Activated B cell treated with CpG ODN at 0.5 μM for 24 hours (primary cell): ENCODE results near the gene OR11A1. TPM values are rescaled to one million over a fixed set of nuclear protein-coding genes. Genes with fewer than 3 reads are reported as not detected.

Source experiments
- ATAC-seq: fragments of 200-7000 bp; cut with Tn5 transposase; one replicate; pipeline ENCODE4 v1.10.0; 2021; ENCODE audit warnings: low read depth, mild to moderate bottlenecking, moderate library complexity
- CTCF ChIA-PET: fragments of 350-600 bp; sonication (Branson Sonifier 250); formaldehyde crosslinking; loops from one replicate; lab custom pipeline; 2021; ENCODE audit warnings: antibody characterized with exemption; lab: Charles Lee
- POLR2A ChIA-PET: fragments of 350-600 bp; sonication (Branson Sonifier 250); formaldehyde crosslinking; loops from one replicate; lab custom pipeline; 2021; ENCODE audit warnings: antibody characterized with exemption; lab: Charles Lee
- DNase-seq: peaks from one replicate; pipeline ENCODE4 v3.0.0; 2022
- H3K27ac Mint-ChIP-seq: one replicate; pipeline ENCODE4 v1.8.0; 2020; ENCODE audit warnings: mixed read lengths
- H3K27me3 Mint-ChIP-seq: one replicate; pipeline ENCODE4 v1.8.0; 2021; ENCODE audit warnings: mixed read lengths
- H3K36me3 Mint-ChIP-seq: one replicate; pipeline ENCODE4 v1.8.0; 2021; ENCODE audit warnings: low read depth, mixed read lengths
- H3K4me1 Mint-ChIP-seq: one replicate; pipeline ENCODE4 v1.8.0; 2021; ENCODE audit warnings: mixed read lengths
- H3K4me3 Mint-ChIP-seq: one replicate; pipeline ENCODE4 v1.8.0; 2020; ENCODE audit warnings: mild to moderate bottlenecking, mixed read lengths
- H3K9me3 Mint-ChIP-seq: one replicate; pipeline ENCODE4 v1.8.0; 2020; ENCODE audit warnings: mixed read lengths
- intact Hi-C: fragments of 100-400 bp; cut with micrococcal nuclease; formaldehyde crosslinking; loops from one replicate; pipeline ENCODE4 v1.15.1; 2024
- total RNA-seq: library from RNA; stranded (reverse); gene quantifications from 2 replicates; pipeline ENCODE4 v1.2.3, GENCODE V29; 2022
- TF ChIP-seq, protein P1 (sequence below): fragments of 200-600 bp; IDR thresholded peaks from one replicate; pipeline ENCODE4 v1.8.0; 2022; ENCODE audit warnings: antibody characterized with exemption, mild to moderate bottlenecking

The OR11A1 gene
- total RNA-seq, 1 donor from 2014 or later: not detected

- no peak for DNase-seq
Observed at GRCh38 chr6:29502181-29502580, 45.3 kb upstream of the OR11A1 start.

DNA sequence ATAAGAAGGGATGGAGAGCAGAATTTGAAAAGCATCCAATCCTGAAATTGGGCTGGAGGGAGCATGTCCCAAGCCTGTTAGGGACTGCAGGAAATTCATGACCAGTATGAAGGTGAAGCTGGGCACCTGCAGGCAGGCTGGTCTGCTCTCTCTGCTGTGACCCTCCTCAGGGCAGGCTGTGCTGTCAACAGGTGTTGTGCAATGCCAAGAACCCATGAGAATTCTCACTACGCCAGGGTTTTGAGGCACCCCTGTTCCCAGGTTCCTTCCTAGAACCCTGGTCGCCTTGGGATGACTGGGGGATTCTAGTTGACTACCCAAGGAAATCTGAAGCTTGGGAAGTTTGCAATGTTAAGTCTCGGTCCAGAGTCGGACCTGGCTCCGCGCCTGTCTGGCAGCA, 44.2 kb upstream of the OR11A1 start:
- TF ChIP-seq, protein P1, sequence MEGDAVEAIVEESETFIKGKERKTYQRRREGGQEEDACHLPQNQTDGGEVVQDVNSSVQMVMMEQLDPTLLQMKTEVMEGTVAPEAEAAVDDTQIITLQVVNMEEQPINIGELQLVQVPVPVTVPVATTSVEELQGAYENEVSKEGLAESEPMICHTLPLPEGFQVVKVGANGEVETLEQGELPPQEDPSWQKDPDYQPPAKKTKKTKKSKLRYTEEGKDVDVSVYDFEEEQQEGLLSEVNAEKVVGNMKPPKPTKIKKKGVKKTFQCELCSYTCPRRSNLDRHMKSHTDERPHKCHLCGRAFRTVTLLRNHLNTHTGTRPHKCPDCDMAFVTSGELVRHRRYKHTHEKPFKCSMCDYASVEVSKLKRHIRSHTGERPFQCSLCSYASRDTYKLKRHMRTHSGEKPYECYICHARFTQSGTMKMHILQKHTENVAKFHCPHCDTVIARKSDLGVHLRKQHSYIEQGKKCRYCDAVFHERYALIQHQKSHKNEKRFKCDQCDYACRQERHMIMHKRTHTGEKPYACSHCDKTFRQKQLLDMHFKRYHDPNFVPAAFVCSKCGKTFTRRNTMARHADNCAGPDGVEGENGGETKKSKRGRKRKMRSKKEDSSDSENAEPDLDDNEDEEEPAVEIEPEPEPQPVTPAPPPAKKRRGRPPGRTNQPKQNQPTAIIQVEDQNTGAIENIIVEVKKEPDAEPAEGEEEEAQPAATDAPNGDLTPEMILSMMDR: no peak
- intact Hi-C loops: no loop called here
- Mint-ChIP-seq H3K4me3 (no peak overlapping the region), H3K4me1 (no peaks in the 10 kb centered on the region), H3K27me3 (peaks cover 20% of the 10 kb centered on the region), H3K9me3 (no peaks in the 10 kb centered on the region), H3K36me3 (no peaks in the 10 kb centered on the region), H3K27ac (no peak overlapping the region)
- POLR2A ChIA-PET: no interaction called here
- CTCF ChIA-PET: no interaction called here
- ATAC-seq (no peak), DNase-seq (no peak)

More at GRCh38 chr6:29502181-29502580, 45.3 kb upstream of the OR11A1 start:
- no peak for ATAC-seq
- intact Hi-C loops: no loop called here
- H3K27ac Mint-ChIP-seq: no peak overlapping the region
- ChIA-PET POLR2A (no interaction called here), CTCF (no interaction called here)
- no peaks in the 10 kb centered on the region for H3K9me3 Mint-ChIP-seq
- no peaks in the 10 kb centered on the region for H3K36me3 Mint-ChIP-seq
- peaks cover 13% of the 10 kb centered on the region for H3K27me3 Mint-ChIP-seq
- TF ChIP-seq, protein P1: no peak
- no peaks in the 10 kb centered on the region for H3K4me1 Mint-ChIP-seq
- no peak overlapping the region for H3K4me3 Mint-ChIP-seq

DNA sequence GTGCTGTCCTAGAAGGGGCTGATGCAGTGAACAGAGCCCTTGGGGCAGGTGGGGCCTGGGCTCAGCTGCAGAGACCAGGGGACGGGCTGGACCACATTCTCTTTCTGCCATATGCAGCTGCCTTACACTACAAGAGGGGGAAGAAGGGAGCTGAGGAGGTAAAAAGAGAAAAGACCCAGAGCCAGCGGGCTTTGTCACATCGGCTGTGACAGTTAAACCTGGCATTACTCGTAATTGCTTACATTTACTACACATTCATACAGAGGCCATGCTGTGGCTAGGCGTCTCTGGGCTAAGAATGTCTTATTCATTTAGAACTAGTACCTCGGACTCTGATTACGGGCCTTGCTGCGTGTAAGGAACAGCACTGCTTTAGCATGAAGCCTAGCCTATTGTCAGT, 43.7 kb upstream of the OR11A1 start:
- ATAC-seq (no peak), DNase-seq (no peak)
- intact Hi-C loops: no loop called here
- H3K4me1 Mint-ChIP-seq: no peaks in the 10 kb centered on the region
- peaks cover 20% of the 10 kb centered on the region for H3K27me3 Mint-ChIP-seq
- TF ChIP-seq, protein P1: no peak
- H3K9me3 Mint-ChIP-seq: no peaks in the 10 kb centered on the region
- POLR2A ChIA-PET: no interaction called here
- H3K27ac Mint-ChIP-seq: no peak overlapping the region
- CTCF ChIA-PET: no interaction called here
- H3K4me3 Mint-ChIP-seq: no peak overlapping the region
- H3K36me3 Mint-ChIP-seq: no peaks in the 10 kb centered on the region

DNA sequence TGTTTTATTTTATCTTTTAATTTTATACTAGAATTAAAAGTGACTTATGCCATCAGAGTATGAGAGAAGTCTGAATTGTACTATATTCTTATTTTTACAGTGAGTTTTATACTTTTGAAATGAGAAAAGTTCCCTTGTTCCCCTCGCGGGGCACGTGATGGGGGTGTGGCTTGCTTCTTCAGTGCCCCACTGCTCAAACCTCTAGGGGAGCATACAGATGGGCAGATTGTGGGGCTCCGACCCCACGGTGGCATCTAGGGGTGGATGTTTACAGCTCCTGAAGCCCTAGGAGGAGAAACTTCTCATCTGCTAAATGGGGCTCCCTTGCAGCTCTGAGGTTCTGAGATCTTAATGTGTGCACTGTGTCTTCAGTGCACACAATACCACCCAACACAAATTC, 42.8 kb upstream of the OR11A1 start:
- POLR2A ChIA-PET: no interaction called here
- no peak for DNase-seq

DNA sequence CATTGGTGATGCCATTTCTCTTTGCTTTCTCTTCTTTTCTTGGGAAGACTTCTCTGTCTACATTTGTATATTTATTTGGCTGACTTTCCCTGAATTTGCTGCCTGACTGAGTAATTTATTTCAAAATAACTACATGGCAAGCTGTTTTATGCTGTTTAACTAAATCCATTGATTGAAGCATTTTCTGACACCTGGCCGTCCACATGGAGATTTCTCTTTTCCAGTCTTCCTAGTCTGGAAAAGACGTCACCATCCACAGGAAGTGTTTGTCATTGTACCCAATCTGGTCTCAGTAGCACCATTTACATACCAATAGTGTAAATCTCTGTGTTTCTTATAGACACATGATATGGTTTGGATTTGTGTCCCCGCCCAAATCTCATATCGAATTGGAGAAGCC, 40.1 kb upstream of the OR11A1 start:
- Mint-ChIP-seq H3K27me3 (peaks cover 23% of the 10 kb centered on the region), H3K9me3 (no peaks in the 10 kb centered on the region), H3K36me3 (no peaks in the 10 kb centered on the region), H3K4me3 (no peak overlapping the region), H3K27ac (no peak overlapping the region), H3K4me1 (no peaks in the 10 kb centered on the region)
- intact Hi-C loops: no loop called here
- TF ChIP-seq, protein P1: no peak
- POLR2A ChIA-PET: no interaction called here
- CTCF ChIA-PET: no interaction called here
- DNase-seq (no peak), ATAC-seq (no peak)

More for the DNA sequence above, 42.8 kb upstream of the OR11A1 start:
- H3K9me3 Mint-ChIP-seq: no peaks in the 10 kb centered on the region
- peaks cover 24% of the 10 kb centered on the region for H3K27me3 Mint-ChIP-seq
- intact Hi-C loops: no loop called here
- H3K36me3 Mint-ChIP-seq: no peaks in the 10 kb centered on the region
- TF ChIP-seq, protein P1: no peak
- ATAC-seq: no peak
- H3K4me3 Mint-ChIP-seq: no peak overlapping the region
- CTCF ChIA-PET: no interaction called here
- no peaks in the 10 kb centered on the region for H3K4me1 Mint-ChIP-seq
- H3K27ac Mint-ChIP-seq: no peak overlapping the region
